AG04449 (cell line): ENCODE data around the gene MPV17.

Source experiments
- CTCF ChIA-PET: fragments of 350-600 bp; formaldehyde crosslinking; extraction: SDS; loops from one replicate; lab custom pipeline; 2021; ENCODE audit warnings: antibody characterized with exemption; lab: Yijun Ruan, JAX
- POLR2A ChIA-PET: fragments of 400-600, 350-600 bp; formaldehyde crosslinking; extraction: SDS; loops from one replicate; lab custom pipeline; 2020; ENCODE audit warnings: antibody characterized with exemption, inconsistent platforms; lab: Yijun Ruan, JAX
- DNase-seq: peaks from one replicate; pipeline ENCODE4 v3.0.0-alpha.2; 2010; ENCODE audit warnings: low read depth, low spot score
- H3K4me3 ChIP-seq: 2 replicates; pipeline ENCODE4 v1.5.1; 2011; ENCODE audit warnings: low read depth, mild to moderate bottlenecking, control low read depth, low read length
- TF ChIP-seq, protein P1 (sequence below): IDR thresholded peaks from one replicate; pipeline ENCODE4 v1.5.1; 2011; ENCODE audit warnings: mild to moderate bottlenecking, moderate library complexity, low read length, control low read depth, inconsistent platforms; ENCODE audit not compliant: insufficient read depth; ENCODE audit errors: missing control alignments

Gene MPV17

GRCh38 chr2:27351802-27352598 is 29.1 kb upstream of the MPV17 start:
- ChIA-PET CTCF (interaction anchor here (1.2 to 1.7 kb wide), 3 partner anchors 18 to 331 kb away, joined by 4 to 7 read pairs (median 5); partner anchors contain the start of gene EIF2B4), POLR2A (no interaction called here)
- H3K4me3 ChIP-seq = no peak overlapping the region

DNA sequence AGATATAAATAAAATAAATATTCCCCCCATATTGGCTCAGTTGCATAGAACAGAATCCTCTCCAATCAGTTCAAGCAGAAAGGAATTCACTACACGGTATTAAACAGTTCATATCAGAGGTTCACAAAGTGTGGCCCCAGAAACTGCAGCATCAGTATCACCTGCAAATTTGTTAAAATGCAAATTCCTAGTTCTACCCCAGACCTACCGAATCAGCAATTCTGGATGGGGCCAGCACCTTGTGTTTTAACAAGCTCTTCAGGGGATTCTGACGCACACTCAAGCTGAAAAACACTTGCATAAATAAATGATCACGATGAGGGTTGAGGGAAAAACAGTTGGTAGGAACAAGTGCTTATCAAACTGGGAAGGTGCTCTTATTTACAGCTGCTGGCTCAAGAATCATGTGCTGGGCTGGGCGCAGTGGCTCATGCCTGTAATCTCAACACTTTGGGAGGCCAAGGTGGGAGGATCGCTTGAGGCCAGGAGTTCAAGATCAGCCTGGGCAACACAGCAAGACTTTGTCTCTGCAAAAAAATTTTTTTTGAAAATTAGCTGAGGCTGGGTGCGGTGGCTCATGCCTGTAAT is 27.3 kb upstream of the MPV17 start:
- POLR2A ChIA-PET = no interaction called here
- no peak overlapping the region for H3K4me3 ChIP-seq
- no peak for DNase-seq
- TF ChIP-seq, protein P1, sequence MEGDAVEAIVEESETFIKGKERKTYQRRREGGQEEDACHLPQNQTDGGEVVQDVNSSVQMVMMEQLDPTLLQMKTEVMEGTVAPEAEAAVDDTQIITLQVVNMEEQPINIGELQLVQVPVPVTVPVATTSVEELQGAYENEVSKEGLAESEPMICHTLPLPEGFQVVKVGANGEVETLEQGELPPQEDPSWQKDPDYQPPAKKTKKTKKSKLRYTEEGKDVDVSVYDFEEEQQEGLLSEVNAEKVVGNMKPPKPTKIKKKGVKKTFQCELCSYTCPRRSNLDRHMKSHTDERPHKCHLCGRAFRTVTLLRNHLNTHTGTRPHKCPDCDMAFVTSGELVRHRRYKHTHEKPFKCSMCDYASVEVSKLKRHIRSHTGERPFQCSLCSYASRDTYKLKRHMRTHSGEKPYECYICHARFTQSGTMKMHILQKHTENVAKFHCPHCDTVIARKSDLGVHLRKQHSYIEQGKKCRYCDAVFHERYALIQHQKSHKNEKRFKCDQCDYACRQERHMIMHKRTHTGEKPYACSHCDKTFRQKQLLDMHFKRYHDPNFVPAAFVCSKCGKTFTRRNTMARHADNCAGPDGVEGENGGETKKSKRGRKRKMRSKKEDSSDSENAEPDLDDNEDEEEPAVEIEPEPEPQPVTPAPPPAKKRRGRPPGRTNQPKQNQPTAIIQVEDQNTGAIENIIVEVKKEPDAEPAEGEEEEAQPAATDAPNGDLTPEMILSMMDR = no peak
- CTCF ChIA-PET = interaction anchor here (1.1 to 1.4 kb wide), 3 partner anchors 10 to 47 kb away, joined by 3 to 4 read pairs (median 3); partner anchors contain the start of gene EIF2B4

More at GRCh38 chr2:27351802-27352598, 29.1 kb upstream of the MPV17 start:
- TF ChIP-seq, protein P1 = no peak
- DNase-seq = no peak

- no peak for DNase-seq
- no peak overlapping the region for H3K4me3 ChIP-seq
- POLR2A ChIA-PET = no interaction called here
- TF ChIP-seq, protein P1 = no peak
- CTCF ChIA-PET = interaction anchor here (1.0 to 1.2 kb wide), 3 partner anchors 22 to 26 kb away, joined by 3 read pairs; partner anchors contain the start of gene EIF2B4
These were observed 24.7 kb upstream of the MPV17 start for GRCh38 chr2:27347641-27348040.

GRCh38 chr2:27336173-27336572 is 13.3 kb upstream of the MPV17 start:
- POLR2A ChIA-PET = interaction anchor here (1.2 kb wide), 1 partner anchor 14 kb away, joined by 5 read pairs; the partner anchor contains the start of gene MPV17
- H3K4me3 ChIP-seq = no peak overlapping the region
- DNase-seq = no peak
- TF ChIP-seq, protein P1 = no peak
- CTCF ChIA-PET = no interaction called here

DNA sequence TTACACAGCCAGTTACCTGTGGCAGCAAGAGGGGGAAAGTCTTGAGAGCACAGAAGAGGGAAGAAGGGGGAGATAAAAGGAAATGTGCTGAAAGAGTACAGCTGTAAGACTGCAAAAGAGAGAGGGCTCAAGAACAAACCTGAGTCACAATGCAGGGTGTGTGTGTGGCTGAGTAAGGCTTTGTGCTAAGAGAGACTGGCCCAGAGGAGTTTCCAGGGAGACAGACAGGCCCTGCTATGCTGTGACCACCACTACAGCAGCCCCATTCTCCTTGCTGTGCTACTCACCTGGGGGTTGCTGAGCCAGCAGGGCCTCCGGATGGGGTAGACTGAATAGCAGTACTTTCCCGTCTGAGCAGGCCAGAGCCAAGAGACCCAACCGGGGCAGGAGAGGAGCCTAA is 12.4 kb upstream of the MPV17 start:
- CTCF ChIA-PET = no interaction called here
- POLR2A ChIA-PET = no interaction called here
- H3K4me3 ChIP-seq = no peak overlapping the region

More for the DNA sequence above, 12.4 kb upstream of the MPV17 start:
- no peak for DNase-seq
- TF ChIP-seq, protein P1 = no peak
